ENCODE measurements around the gene MAP3K13.

- no peak for TF ChIP-seq CTCF (IDR thresholded peaks at IDR 0.05; ENCODE audit: insufficient read depth, low read length, poor library complexity, severe bottlenecking)
- TF ChIP-seq EZH2phosphoT487 (conservative IDR thresholded peaks at IDR 0.05; ENCODE audit: low read length) = no peak
Measured at GRCh38 chr3:185488465-185488864, 125.5 kb downstream of the MAP3K13 start.
